MV-4-11 (cell line): ENCODE results near the gene NUP210L.
"Not testable (repeated sequence)": the region's sequence is repeated elsewhere in the genome, so short reads cannot be mapped to it uniquely, and the experiment has no call there.

Source experiments
- DNase-seq: peaks from one replicate; lab custom pipeline; 2025; lab: John Stamatoyannopoulos, UW

Gene NUP210L

DNA sequence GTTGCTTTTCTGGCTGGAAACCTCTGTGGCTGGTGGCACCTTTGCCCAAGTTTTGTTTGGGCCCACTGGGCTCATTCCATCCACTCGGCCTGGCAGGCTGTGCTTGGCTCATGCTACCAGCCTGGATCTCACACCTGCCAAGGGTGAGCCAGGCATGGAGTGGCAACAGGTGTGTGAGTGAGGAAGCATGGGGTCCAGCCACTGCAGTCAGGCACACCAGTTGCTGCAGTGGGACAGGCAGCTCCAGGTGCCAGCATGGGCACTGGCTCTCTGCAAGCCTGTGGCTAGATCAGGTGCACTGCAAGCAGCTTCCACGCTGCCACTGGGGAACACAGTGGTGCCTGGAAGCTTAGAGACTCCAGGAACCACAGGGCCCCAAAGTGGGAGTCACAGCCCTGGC is 57.0 kb downstream of the NUP210L start:
- no peak for DNase-seq

DNA sequence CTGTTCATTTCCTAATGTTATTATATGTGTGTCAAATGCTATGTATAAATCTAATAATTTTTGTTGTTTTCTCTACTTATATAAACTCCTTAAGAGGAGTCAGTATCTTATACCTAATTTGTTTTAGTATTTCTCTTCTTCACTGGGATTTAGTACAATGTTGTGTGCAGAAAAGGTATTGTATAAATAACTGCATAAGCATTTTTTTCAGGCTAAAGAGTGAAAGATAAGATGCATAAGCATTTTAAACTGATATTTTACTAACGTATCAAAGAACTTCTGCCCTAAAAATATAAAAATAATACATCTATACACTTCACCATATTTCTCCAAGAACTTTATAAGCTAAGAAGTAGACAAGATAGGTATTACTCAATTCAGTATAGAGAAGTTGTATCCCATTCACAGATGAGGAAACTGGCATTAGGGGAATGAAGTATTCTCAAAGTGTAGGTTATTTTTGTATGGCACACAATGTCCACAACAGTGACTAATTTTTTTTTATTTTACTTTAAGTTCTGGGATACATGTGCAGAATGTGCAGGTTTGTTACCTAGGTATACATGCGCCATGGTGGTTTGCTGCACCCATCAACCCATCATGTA is 59.3 kb downstream of the NUP210L start:
- no peak for DNase-seq

DNA sequence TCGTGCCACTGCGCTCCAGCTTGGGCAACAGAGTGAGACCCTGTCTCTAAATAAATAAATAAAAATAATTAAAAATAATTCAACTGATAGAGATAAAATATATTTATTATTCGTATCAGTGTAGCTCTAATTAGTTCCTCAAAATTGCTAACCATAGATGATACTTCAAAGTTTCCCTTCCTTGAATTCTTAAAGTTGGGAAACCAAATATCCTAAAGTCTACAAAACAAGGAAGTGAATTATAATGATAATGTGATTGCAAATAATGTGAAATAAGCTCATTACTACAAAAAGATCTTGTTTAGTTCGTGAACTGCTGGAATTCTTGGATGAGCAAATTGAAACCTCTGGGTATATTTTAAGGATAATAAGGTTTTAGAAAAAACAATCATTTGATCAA is 60.5 kb downstream of the NUP210L start:
- no peak for DNase-seq

DNA sequence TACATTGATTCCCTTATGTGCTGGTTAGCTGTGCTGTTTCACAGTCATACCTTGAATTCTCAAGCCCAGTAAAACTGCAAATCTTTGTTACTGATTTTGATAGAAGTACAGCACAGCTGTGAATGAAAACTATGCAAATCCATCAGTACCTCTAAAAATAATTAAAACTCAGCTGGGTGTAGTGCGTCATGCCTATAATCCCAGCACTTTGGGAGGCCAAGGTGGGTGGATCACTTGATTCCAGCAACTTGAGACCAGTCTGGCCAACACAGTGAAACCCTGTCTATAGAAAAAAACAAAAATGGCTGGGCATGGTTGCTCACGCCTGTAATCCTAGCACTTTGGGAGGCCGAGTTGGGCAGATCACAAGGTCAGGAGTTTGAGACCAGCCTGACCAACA is 61.2 kb downstream of the NUP210L start:
- no peak for DNase-seq

DNA sequence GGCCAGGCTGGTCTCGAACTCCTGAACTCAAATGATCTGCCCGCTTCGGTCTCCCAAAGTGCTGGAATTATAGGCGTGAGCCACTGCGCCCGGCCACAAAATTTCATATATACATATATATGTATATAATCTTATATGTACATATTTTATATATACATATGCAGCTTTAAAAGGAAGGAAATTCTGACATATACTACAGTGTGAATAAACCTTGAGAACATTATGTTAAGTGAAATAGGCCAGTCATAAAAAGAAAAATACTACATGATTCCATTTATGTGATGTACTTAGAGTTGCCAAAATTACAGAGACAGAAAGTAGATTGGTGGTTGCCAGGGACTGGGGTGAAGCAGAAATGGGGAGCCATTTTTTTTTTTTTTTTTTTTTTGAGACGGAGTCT is 63.2 kb downstream of the NUP210L start:
- DNase-seq = no peak

DNA sequence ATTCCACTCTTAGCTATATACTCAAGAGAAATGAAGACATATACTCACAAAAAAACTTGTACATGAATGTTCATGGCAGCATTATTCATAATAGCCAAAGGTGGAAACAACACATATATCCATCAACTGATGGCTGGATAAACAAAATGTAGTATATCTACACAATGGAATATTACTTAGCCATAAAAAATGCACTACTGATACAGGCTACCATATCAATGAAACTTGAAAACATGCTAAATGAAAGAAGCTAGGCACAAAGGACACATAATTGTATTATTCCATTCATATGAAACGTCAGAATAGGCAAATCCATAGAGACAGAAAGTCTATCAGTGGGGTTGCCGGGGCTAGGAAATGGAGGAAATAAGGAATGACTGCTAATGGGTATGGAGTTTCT is 67.3 kb downstream of the NUP210L start:
- no peak for DNase-seq

DNA sequence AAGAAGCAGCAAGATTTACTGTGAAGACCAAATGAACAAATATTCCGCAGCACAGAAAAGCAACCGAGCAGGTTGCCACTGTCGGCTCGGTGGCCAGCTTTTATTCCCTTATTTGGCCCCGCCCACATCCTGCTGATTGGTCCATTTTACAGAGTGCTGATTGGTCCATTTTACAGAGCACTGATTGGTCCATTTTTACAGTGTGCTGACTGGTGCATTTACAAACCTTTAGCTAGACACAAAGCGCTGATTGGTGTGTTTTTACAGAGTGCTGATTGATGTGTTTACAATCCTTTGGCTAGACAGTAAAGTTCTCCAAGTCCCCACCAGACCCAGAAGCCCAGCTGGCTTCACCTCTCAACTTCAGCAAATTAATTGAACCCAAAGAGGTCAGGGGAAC is 71.8 kb downstream of the NUP210L start:
- not testable (repeated sequence) for DNase-seq

DNA sequence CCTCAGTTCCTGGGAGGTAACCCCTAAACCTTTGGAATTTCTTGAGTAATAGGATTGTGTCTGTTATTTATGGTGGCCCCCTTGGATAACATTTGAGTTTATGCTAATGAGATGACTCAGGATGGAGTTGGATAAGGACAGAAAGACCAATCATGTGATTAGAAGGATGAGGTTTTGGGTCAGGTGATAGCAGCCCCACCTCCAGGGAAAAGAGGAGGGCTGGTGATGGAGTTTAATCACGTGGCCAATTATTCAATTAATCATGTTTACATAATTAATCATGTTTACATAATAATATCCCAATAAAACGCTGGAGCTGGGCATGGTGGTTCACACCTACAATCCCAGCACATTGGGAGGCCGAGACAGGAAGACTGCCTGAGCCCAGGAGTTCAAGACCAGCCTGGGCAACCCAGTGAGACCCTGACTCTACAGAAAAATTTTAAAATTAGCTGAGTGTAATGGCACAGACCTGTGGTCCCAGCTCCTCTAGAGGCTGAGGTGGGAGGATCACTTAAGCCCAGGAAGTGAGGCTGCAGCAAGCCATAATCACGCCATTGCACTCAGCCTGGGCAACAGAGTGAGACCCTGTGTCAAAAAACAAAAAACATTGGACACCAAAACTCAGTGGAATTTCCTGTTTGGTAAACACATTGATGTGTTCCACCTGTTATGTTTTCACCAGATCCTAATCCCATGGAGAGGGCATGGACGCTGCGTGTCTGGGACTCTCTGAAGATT is 73.3 kb downstream of the NUP210L start:
- no peak for DNase-seq

DNA sequence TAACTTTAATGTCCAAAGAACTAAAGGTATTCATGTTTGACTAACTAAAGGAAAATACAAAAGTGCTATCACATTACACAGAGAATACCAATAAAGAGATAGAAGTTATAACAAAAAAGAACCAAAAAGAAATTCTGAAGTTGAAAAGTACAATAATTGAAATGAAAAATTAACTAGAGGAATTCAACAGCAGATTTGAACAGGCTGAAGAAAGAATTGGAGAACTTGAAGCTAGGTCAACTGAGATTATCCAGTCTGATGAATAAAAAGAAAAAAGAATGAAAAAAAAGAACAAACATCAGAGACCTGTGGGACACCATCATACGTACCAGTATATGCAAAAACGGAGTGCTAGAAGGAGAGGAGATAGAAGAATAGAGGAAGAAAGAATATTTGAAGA is 78.5 kb downstream of the NUP210L start:
- no peak for DNase-seq

DNA sequence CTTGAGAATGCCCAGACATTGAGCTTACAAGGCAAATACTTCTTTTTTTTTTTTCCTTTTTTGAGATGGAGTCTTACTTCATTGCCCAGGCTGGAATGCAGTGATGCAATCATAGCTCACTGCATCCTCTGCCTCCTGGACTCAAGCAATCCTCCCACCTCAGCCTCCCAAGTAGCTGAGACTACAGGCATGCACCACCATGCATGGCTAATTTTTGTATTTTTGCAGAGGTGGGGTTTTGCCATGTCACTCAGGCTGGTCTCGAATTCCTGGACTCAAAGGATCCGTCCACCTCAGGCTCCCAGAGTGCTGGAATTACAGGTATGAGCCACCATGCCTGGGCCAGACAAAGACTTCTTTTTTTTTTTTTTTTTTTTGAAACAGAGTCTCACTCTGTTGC is 79.1 kb downstream of the NUP210L start:
- no peak for DNase-seq

DNA sequence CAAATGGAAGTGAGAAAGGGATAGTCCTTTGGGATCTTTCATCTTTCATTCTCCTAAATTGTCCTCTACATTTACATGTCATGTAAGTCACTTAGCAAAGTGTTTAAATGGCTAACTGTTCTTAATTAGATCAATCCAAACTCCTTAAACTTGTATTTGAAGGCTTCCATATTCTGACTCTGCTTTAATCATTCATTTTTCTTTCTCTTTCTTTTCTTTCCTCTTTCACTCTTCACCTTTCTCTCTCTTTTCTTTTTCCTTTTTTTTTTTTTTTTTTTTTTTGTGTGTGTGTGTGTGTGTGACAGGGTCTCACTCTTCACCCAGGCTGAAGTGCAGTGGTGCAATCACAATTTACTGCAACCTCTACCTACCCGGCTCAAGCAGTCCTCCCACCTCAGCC is 92.6 kb downstream of the NUP210L start:
- DNase-seq = no peak

DNA sequence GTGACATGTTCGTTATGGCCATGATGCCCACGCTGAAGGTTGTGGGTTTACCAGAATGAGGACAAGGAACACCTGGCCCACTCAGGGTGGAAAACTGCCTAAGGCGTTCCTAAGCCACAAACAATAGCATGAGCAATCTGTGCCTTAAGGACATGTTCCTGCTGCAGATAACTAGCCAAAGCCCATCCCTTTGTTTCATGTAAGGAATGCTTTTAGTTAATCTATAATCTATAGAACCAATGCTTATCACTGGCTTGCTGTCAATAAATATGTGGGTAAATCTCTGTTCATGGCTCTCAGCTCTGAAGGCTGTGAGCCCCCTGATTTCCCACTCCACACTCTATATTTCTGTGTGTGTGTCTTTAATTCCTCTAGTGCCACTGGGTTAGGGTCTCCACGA is 107.4 kb downstream of the NUP210L start:
- DNase-seq = not testable (repeated sequence)

DNA sequence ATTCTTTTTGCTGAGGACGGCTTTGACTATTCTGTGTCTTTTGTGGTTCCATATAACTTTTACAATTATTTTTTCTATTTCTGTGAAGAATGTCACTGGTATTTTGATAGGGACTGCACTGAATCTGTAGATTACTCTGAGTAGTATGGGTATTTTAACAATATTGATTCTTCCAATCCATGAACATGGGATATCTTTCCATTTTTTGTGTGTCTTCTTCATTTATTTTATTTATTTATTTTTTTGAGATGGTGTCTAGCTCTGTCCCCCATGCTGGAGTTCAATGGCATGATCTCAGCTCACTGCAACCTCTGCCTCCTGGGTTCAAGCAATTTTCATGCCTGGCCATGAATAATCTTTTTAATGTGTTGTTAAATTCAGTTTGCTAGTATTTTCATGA is 121.2 kb downstream of the NUP210L start:
- DNase-seq = not testable (repeated sequence)

DNA sequence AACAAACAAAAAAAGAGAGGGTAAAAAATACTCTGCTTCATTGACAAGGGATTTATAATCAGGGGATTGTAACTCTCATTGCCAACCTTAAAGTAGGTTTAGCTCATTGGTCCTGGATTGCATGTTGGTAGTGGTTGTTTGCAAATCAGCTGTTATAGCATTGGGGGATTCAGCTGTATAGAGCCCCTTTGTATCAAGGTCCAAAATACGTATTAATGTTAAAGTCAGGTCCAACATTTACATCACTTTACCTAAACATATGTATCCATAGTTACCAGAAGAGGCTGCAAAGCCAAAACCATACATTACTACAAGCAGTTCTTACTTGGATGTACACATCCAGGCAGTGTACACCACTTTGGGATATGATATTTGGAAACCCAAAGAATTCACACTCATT is 134.9 kb downstream of the NUP210L start:
- DNase-seq = no peak

DNA sequence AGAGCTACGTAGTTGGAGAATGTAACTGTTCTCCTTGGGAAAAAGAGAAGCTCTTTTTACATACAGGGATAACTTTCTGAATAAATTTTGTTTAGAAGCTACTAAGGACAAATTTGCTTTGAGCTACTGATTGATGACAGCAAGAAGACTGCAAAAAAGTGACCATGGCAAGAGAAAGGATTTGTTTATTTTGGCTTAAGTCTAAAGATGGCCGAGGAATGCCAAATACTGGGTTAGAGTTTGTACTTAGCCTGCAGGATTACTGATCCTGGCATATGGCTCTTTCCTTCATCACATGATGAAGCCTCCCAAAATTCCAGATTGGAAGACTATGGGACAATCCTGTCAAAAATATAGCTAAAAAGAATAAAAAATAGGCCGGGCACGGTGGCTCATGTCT is 135.6 kb downstream of the NUP210L start:
- DNase-seq = no peak

DNA sequence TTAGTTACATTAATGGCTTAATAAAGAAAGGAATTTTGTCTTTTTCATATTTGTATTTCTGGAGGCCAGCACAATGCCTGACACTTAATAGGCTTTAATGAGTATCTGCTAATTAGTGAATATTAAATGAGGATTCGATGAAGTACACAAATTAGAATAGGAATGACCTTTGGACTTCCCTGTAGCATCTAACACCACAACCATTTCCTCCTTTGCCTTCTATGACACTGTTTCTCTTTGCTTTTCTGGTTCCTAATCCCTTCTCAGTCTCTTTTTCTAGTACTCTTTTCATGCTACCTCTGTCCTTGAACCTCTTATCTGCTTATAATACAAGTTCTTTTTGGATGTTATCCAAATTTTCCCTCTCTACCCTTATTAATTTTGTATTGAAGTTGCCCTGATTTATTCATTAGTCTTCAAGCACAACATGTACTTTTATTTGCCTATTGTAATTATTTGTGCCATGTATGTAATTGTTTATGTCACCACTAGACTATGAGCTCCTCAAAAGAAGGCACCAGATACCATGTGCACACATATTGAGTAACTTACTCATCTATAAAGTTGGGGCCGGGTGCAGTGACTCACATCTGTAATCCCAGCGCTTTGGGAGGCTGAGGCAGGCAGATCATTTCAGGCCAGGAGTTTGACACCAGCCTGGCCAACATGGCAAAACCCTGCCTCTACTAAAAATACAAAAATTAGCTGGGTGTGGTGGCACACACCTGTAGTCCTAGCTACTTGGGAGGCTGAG is 140.5 kb downstream of the NUP210L start:
- DNase-seq = peak; percentile 25

DNA sequence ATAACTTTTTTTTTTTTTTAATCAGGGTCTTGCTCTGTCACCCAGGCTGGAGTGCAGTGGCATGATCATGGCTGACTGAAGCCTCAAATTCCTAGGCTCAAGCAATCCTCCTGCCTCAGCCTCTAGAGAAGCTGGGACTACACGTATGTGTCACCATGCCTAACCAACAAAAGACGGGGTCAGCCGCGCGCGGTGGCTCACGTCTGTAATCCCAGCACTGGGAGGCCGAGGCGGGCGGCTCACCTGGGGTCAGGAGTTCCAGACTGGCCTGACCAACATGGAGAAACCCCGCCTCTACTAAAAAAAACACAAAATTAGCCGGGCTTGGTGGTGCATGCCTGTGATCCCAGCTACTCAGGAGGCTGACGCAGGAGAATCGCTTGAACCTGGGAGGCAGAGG is 142.3 kb downstream of the NUP210L start:
- DNase-seq = not testable (repeated sequence)

DNA sequence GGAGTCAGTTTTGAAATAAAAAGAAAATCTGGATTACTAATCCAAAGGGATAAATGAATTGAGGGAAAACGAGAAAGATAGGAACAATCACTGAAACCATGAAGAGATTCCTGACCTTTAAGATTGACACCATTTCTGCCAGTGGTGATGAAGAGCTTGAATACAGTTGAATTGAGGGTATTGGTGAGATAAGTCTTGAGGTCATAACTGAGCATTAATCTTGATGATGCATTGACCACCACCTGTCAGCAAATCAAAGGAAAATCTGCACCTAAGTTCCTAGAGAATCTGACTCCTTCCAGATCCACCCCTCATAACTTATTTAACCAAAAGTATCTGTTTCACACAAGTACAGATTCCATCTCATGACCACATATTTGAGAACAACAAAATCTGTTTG is 142.7 kb downstream of the NUP210L start:
- DNase-seq = no peak

DNA sequence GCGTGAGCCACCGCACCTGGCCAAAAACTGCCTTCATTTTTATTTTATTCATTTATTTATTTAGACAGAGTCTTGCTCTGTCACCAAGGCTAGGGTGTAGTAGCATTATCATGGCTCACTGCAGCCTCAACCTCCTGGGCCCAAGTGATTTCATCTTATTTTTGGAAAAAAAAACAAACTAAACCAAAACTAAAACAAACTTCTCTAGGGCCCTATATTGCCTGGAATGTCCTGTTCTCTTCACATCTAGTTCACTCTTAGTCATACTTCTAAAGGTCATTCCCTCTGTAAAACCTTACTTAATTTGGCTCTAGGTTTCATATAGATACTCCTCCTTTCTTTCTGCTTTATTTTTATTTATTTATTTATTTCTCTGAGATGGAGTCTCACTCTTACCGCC is 148.7 kb downstream of the NUP210L start:
- DNase-seq = no peak

DNA sequence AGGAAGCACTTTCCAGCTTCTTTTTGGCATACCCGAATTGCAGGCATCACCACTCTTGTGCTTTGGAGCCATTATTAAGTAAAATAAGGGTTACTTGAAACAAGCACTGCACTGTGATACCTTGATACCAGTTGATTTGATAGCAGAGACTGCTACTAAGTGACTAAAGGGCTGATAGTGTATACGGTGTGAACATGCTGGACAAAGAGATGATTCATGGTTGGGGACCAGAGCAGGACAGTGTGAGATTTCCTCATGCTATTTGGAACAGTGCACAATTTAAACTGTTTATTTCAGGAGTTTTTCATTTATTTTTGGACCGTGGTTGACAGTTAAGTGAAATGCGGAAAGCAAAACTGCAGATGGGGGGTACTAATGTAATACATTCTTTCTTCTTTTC is 154.5 kb downstream of the NUP210L start:
- no peak for DNase-seq

DNA sequence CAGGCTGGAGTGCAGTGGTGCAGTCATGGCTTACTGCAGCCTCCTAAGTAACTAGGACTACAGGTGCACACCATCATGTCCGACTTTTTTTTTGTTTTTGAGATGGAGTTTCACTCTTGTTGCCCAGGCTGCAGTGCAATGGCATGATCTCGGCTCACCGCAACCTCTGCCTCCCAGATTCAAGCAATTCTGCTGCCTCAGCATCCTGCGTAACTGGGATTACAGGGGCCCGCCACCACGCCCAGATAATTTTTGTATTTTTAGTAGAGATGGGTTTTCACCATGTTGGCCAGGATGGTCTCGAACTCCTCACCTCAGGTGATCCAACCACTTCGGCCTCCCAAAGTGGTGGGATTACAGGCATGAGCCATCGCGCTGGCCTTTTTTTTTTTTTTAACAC is 158.0 kb downstream of the NUP210L start:
- not testable (repeated sequence) for DNase-seq

DNA sequence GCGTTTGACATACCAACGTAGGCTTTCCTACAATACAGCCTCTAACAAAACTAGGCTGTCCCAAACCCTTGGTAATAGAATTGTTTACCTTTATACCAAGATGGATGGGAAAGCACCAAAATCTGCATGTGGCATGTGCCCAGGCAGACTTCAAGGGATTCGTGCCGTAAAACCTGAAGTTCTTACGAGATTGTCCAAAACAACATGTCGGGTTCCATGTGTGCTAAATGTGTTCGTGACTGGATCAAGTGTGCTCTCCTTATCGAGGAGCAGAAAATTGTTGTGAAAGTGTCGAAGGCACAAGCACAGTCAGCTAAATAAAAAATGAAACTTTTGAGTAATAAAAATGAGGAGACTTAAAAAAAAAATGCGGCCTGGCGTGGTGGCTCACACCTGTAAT is 159.2 kb downstream of the NUP210L start:
- DNase-seq = no peak

DNA sequence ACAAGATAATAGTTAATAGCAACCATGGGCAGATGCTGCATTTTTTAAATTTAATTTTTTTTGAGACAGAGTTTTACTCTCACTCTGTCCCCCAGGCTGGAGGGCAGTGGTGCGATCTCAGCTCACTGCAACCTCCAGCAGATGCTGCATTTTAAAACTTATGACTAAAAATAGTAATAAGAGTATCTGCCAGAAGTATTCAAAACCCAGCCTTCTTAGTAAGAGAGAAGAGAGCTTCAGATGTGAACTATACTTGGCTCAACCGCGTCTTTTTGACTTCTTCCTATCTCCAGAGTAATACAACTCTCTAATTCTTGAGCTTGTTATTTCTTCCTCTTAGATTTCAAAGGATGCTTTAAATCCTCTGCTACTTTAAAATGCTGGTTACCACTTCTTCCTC is 159.7 kb downstream of the NUP210L start:
- DNase-seq = no peak
